Measurements from ENCODE around the gene C1orf87. TPM values are rescaled to one million over a fixed set of nuclear protein-coding genes. Genes with fewer than 3 reads are reported as not detected.

Gene C1orf87
- total RNA-seq, 1 donor from 2014 or later, result not detected

- peaks cover 7% of the 10 kb centered on the region for H3K9me3 Mint-ChIP-seq
- DNase-seq (ENCODE audit: low read depth, low spot score), result no peak
- TF ChIP-seq CTCF (conservative IDR thresholded peaks at IDR 0.05), result no peak
- H3K27ac Mint-ChIP-seq (ENCODE audit: unreplicated experiment), result no peak overlapping the region
- H3K27me3 Mint-ChIP-seq (ENCODE audit: low read depth), result no peaks in the 10 kb centered on the region
- no peaks in the 10 kb centered on the region for H3K36me3 Mint-ChIP-seq (ENCODE audit: low read depth)
- H3K4me3 Mint-ChIP-seq, result no peak overlapping the region
- H3K4me1 Mint-ChIP-seq, result peaks cover 13% of the 10 kb centered on the region
Observed at GRCh38 chr1:59990470-59990869, 83.1 kb downstream of the C1orf87 start.

- peaks cover 13% of the 10 kb centered on the region for H3K4me1 Mint-ChIP-seq
- no peak for DNase-seq (ENCODE audit: low read depth, low spot score)
- no peak overlapping the region for H3K27ac Mint-ChIP-seq (ENCODE audit: unreplicated experiment)
- H3K4me3 Mint-ChIP-seq, result no peak overlapping the region
- no peaks in the 10 kb centered on the region for H3K27me3 Mint-ChIP-seq (ENCODE audit: low read depth)
- no peak for TF ChIP-seq CTCF (conservative IDR thresholded peaks at IDR 0.05)
- no peaks in the 10 kb centered on the region for H3K36me3 Mint-ChIP-seq (ENCODE audit: low read depth)
- peaks cover 10% of the 10 kb centered on the region for H3K9me3 Mint-ChIP-seq
Observed at GRCh38 chr1:59986516-59987310, 86.9 kb downstream of the C1orf87 start.

- Mint-ChIP-seq H3K36me3 (ENCODE audit: low read depth) (no peaks in the 10 kb centered on the region), H3K9me3 (peaks cover 10% of the 10 kb centered on the region), H3K4me1 (peaks cover 13% of the 10 kb centered on the region), H3K4me3 (no peak overlapping the region), H3K27me3 (ENCODE audit: low read depth) (no peaks in the 10 kb centered on the region), H3K27ac (ENCODE audit: unreplicated experiment) (no peak overlapping the region)
- no peak for DNase-seq (ENCODE audit: low read depth, low spot score)
- no peak for TF ChIP-seq CTCF (conservative IDR thresholded peaks at IDR 0.05)
Observed at GRCh38 chr1:59985911-59986515, 87.6 kb downstream of the C1orf87 start.

- Mint-ChIP-seq H3K4me1 (no peaks in the 10 kb centered on the region), H3K27ac (ENCODE audit: unreplicated experiment) (no peak overlapping the region), H3K4me3 (no peak overlapping the region), H3K36me3 (ENCODE audit: low read depth) (no peaks in the 10 kb centered on the region), H3K9me3 (no peaks in the 10 kb centered on the region), H3K27me3 (ENCODE audit: low read depth) (peaks cover 12% of the 10 kb centered on the region)
- no peak for TF ChIP-seq CTCF (conservative IDR thresholded peaks at IDR 0.05)
- DNase-seq (ENCODE audit: low read depth, low spot score), result no peak
Observed at GRCh38 chr1:59979666-59980065, 93.9 kb downstream of the C1orf87 start.

- Mint-ChIP-seq H3K4me1 (no peaks in the 10 kb centered on the region), H3K27me3 (ENCODE audit: low read depth) (peaks cover 12% of the 10 kb centered on the region), H3K27ac (ENCODE audit: unreplicated experiment) (no peak overlapping the region), H3K36me3 (ENCODE audit: low read depth) (no peaks in the 10 kb centered on the region), H3K9me3 (no peaks in the 10 kb centered on the region), H3K4me3 (no peak overlapping the region)
- DNase-seq (ENCODE audit: low read depth, low spot score), result no peak
- no peak for TF ChIP-seq CTCF (conservative IDR thresholded peaks at IDR 0.05)
Observed at GRCh38 chr1:59978511-59978910, 95.1 kb downstream of the C1orf87 start.

Measured in neural crest cell (in vitro differentiated cells).